ENCODE data around the gene GPR151. TPM values are rescaled to one million over a fixed set of nuclear protein-coding genes. Genes with fewer than 3 reads are reported as not detected.

GPR151 gene
- total RNA-seq, 1 experiment from 2014 or later, result not detected

- DNase-seq, result no peak
- no peak overlapping the region for H3K27ac ChIP-seq (ENCODE audit: low read length)
- ATAC-seq, result no peak
- TF ChIP-seq CTCF (conservative IDR thresholded peaks at IDR 0.05; ENCODE audit: low read depth, low read length) (no peak), EZH2 (IDR thresholded peaks at IDR 0.05; ENCODE audit: low read length, unreplicated experiment) (no peak), EZH2phosphoT487 (IDR thresholded peaks at IDR 0.05; ENCODE audit: borderline replicate concordance, low read length) (no peak)
- H3K4me3 ChIP-seq (ENCODE audit: low read length), result no peak overlapping the region
- no peak overlapping the region for H3K9ac ChIP-seq (ENCODE audit: low read length)
- peaks cover 94% of the 10 kb centered on the region for H3K79me2 ChIP-seq (ENCODE audit: low read length)
- peaks cover 83% of the 10 kb centered on the region for H3K36me3 ChIP-seq (ENCODE audit: low read depth, low read length)
- no peak overlapping the region for H2AFZ ChIP-seq (ENCODE audit: low read length)
- no peak overlapping the region for H3K4me2 ChIP-seq (ENCODE audit: low read length)
- H3K9me2 ChIP-seq (replicated peaks; ENCODE audit: low read length), result no peaks in the 10 kb centered on the region
- peaks cover 13% of the 10 kb centered on the region for H3F3A ChIP-seq (ENCODE audit: low read length, unreplicated experiment)
- H3K27me3 ChIP-seq (ENCODE audit: low read length), result no peaks in the 10 kb centered on the region
- peaks cover 75% of the 10 kb centered on the region for H4K20me1 ChIP-seq (ENCODE audit: low read length)
- no TSS peak for BruUV-seq (replicated peaks)
- H3K9me3 ChIP-seq (ENCODE audit: low read length), result no peaks in the 10 kb centered on the region
- CTCF ChIA-PET, result interaction anchor here (0.7 to 1.1 kb wide), 2 partner anchors 65 to 274 kb away, joined by 4 read pairs; no protein-coding TSS in a partner anchor
- intact Hi-C loops (cut with micrococcal nuclease), result no loop called here
- POLR2A ChIA-PET (ENCODE audit: unreplicated experiment), result no interaction called here
- H3K4me1 ChIP-seq (ENCODE audit: insufficient read depth, low read length), result peaks cover 12% of the 10 kb centered on the region
Observed at GRCh38 chr5:146463446-146463845, 52.5 kb downstream of the GPR151 start.

Other genes starting within 250 kb of the GPR151 start
- gene POU4F3, start 177.4 kb downstream of the GPR151 start, total RNA-seq (2014; rRNA removed), result not detected in 2 replicates
- gene TCERG1, start 68.9 kb downstream of the GPR151 start, total RNA-seq (2014; rRNA removed), result 86.0 and 96.9 TPM in 2 replicates

Measured in PC-3 (cell line).